HepG2 (cell line): ENCODE results near the gene TRH. TPM values are rescaled to one million over a fixed set of nuclear protein-coding genes. Genes with fewer than 3 reads are reported as not detected.

Source experiments
- ATAC-seq: fragments of 200-7000 bp; cut with Tn5 transposase; 3 replicates; pipeline ENCODE4 v1.9.1; 2020; ENCODE audit warnings: mild to moderate bottlenecking, moderate library complexity
- BruUV-seq: library from RNA; stranded (reverse); fragments of 400-500 nt; replicated peaks from 2 replicates; lab custom pipeline; 2021; lab: Mats Ljungman, UMichigan
- CTCF ChIA-PET: fragments of 300-600 bp; formaldehyde crosslinking; extraction: SDS; loops from one replicate; lab custom pipeline; 2021; ENCODE audit warnings: low total read pairs, inconsistent platforms, low intra/inter-chr PET ratio; lab: Yijun Ruan, JAX
- POLR2A ChIA-PET: fragments of 350-600 bp; sonication (Branson Sonifier 250); formaldehyde crosslinking; loops from one replicate; lab custom pipeline; 2020; ENCODE audit warnings: antibody characterized with exemption, inconsistent platforms; lab: Yijun Ruan, JAX
- DNase-seq: peaks from one replicate; pipeline ENCODE4 v3.0.0-alpha.2; 2015; ENCODE audit warnings: low spot score
- FAIRE-seq: peaks from 3 replicates; lab custom pipeline; 2011; peaks lifted over from hg19 to GRCh38; lab: Jason Lieb, UNC
- H2AFZ ChIP-seq: one replicate; pipeline ENCODE4 v1.6.1; 2011; ENCODE audit warnings: low read length, inconsistent platforms
- H3K27ac ChIP-seq: fragments of 300-600 bp; 3 replicates; pipeline ENCODE4 v1.8.0; 2011; ENCODE audit warnings: mixed run types, mild to moderate bottlenecking, mixed read lengths, low read length, inconsistent platforms; ENCODE audit not compliant: insufficient read depth; ENCODE audit errors: extremely low read length
- H3K27me3 ChIP-seq, 2 experiments: fragments of 200-600 bp in 1 of 2; 2 replicates in 1 of 2; 3 replicates in 1 of 2; pipeline versions ENCODE4 v1.6.0 to v1.8.0; 2011; ENCODE audit warnings: low read length in 2 of 2, mild to moderate bottlenecking in 2 of 2, moderate library complexity in 2 of 2, inconsistent platforms in 1 of 2; ENCODE audit not compliant: insufficient read depth in 2 of 2, control insufficient read depth in 1 of 2
- H3K36me3 ChIP-seq, 2 experiments: fragments of 200-600 bp in 1 of 2; replicated peaks in 1 of 2; 2 replicates in 1 of 2; 3 replicates in 1 of 2; pipeline versions ENCODE4 v1.5.1 to v1.8.0; 2011; ENCODE audit warnings: low read length in 2 of 2, inconsistent platforms in 1 of 2; ENCODE audit not compliant: insufficient read depth in 2 of 2, control insufficient read depth in 1 of 2
- H3K4me1 ChIP-seq: 2 replicates; pipeline ENCODE4 v1.5.1; 2012; ENCODE audit warnings: low read length, inconsistent platforms; ENCODE audit not compliant: insufficient read depth
- H3K4me2 ChIP-seq: 2 replicates; pipeline ENCODE4 v1.6.0; 2011; ENCODE audit warnings: low read depth, low read length, inconsistent platforms
- H3K4me3 ChIP-seq, 3 experiments: fragments of 200-600 bp in 1 of 3; sonication (generic), shearing (Covaris generic) in 1 of 3; replicated peaks in 1 of 3; 2 replicates each; pipeline ENCODE4 v1.5.1; 2011 to 2016; ENCODE audit warnings: low read length in 3 of 3, inconsistent platforms in 2 of 3, low read depth in 2 of 3, mild to moderate bottlenecking in 2 of 3, control low read depth in 1 of 3, mixed read lengths in 1 of 3; ENCODE audit not compliant: insufficient read depth in 1 of 3
- H3K79me2 ChIP-seq: one replicate; pipeline ENCODE4 v1.6.1; 2011; ENCODE audit warnings: low read length, inconsistent platforms; ENCODE audit not compliant: insufficient read depth
- H3K9ac ChIP-seq: 2 replicates; pipeline ENCODE4 v1.6.0; 2011; ENCODE audit warnings: mild to moderate bottlenecking, low read depth, low read length, inconsistent platforms; ENCODE audit not compliant: insufficient read depth
- H3K9me3 ChIP-seq: 2 replicates; pipeline ENCODE4 v1.5.1; 2012; ENCODE audit warnings: mild to moderate bottlenecking, low read length
- H4K20me1 ChIP-seq: 2 replicates; pipeline ENCODE4 v1.6.0; 2011; ENCODE audit warnings: inconsistent platforms, mild to moderate bottlenecking, low read length, moderate library complexity; ENCODE audit not compliant: insufficient read depth
- ATF7 ChIP-seq, 2 experiments: fragments of 450-650 bp in 1 of 2; sonication (generic) in 1 of 2; formaldehyde crosslinking in 1 of 2; IDR thresholded peaks; 2 replicates each; pipeline versions ENCODE4 v1.4.0 to v1.6.1; 2016 to 2020; ENCODE audit warnings: antibody characterized with exemption in 1 of 2, mild to moderate bottlenecking in 1 of 2, missing genetic modification reagents in 1 of 2
- ELF3 ChIP-seq: IDR thresholded peaks from 2 replicates; pipeline ENCODE4 v1.6.1; 2016; ENCODE audit warnings: missing genetic modification reagents, missing compliant biosample characterization
- HDAC2 ChIP-seq: sonication (generic); formaldehyde crosslinking; IDR thresholded peaks from 2 replicates; pipeline ENCODE4 v1.4.0; 2020; ENCODE audit warnings: missing genetic modification reagents
- KDM1A ChIP-seq: IDR thresholded peaks from 2 replicates; pipeline ENCODE4 v1.6.1; 2016; ENCODE audit warnings: missing compliant biosample characterization
- MAZ ChIP-seq, 2 experiments: sonication (generic) in 1 of 2; formaldehyde crosslinking in 1 of 2; IDR thresholded peaks; 2 replicates each; pipeline versions ENCODE4 v1.5.0 to v1.6.1; 2012 to 2020; ENCODE audit warnings: low read depth in 2 of 2, mild to moderate bottlenecking in 2 of 2, borderline replicate concordance in 1 of 2, improper control_type of control experiment in 1 of 2, low read length in 1 of 2, missing genetic modification reagents in 1 of 2, moderate library complexity in 1 of 2
- NFE2L2 ChIP-seq: fragments of 150-350 bp; IDR thresholded peaks from 2 replicates; pipeline ENCODE4 v1.6.1; 2014; ENCODE audit warnings: low read length
- RBAK ChIP-seq: sonication (generic); formaldehyde crosslinking; IDR thresholded peaks from 2 replicates; pipeline ENCODE4 v1.5.1; 2020; ENCODE audit warnings: mild to moderate bottlenecking, missing genetic modification reagents
- SOX5 ChIP-seq: IDR thresholded peaks from 2 replicates; pipeline ENCODE4 v1.6.1; 2016; ENCODE audit warnings: borderline replicate concordance
- TBX2 ChIP-seq: sonication (generic); formaldehyde crosslinking; IDR thresholded peaks from 2 replicates; pipeline ENCODE4 v1.5.0; 2020; ENCODE audit warnings: missing genetic modification reagents, mild to moderate bottlenecking, borderline replicate concordance
- ZBTB3 ChIP-seq: sonication (generic); formaldehyde crosslinking; IDR thresholded peaks from 2 replicates; pipeline ENCODE4 v1.4.0; 2020; ENCODE audit warnings: low read depth, mild to moderate bottlenecking, moderate library complexity, missing genetic modification reagents, borderline replicate concordance
- ZMYM4 ChIP-seq: sonication (generic); formaldehyde crosslinking; IDR thresholded peaks from 2 replicates; pipeline ENCODE4 v1.8.1; 2023; ENCODE audit warnings: mild to moderate bottlenecking, missing genetic modification reagents
- ZNF503 ChIP-seq: sonication (generic); formaldehyde crosslinking; IDR thresholded peaks from 2 replicates; pipeline ENCODE4 v1.4.0; 2020; ENCODE audit warnings: missing genetic modification reagents
- ZNF792 ChIP-seq: IDR thresholded peaks from 2 replicates; pipeline ENCODE4 v1.6.1; 2016
- WGBS: methylation state at CpG from one replicate; pipeline ENCODE4 v1.1.6; 2017; ENCODE audit warnings: low lambda C conversion rate; 5-methylcytosine and 5-hydroxymethylcytosine counted together
- in situ Hi-C: cut with HindIII; loops from 2 replicates; pipeline ENCODE4 v1.10.0; 2017; ENCODE audit warnings: low pct_unique_long_range_greater_than_20kb; ENCODE audit not compliant: extremely low pct_ligation_motif_present
- intact Hi-C: fragments of 100-400 bp; cut with micrococcal nuclease; formaldehyde crosslinking; loops from one replicate; pipeline ENCODE4 v1.10.0; 2022; ENCODE audit not compliant: unreplicated experiment
- polyA plus RNA-seq, 8 experiments: library from polyadenylated mRNA; depleted of rRNA in 3 of 8; stranded (reverse) in 7 of 8; unstranded in 1 of 8; fragments of >200 nt; fragmentation: Illumina TruSeq in 4 of 8; extraction: Trizol in 4 of 8; gene quantifications; 2 replicates each; pipeline versions ENCODE4 v1.2.1 to v1.2.3, GENCODE V29; 2011 to 2016; ENCODE audit warnings: low read depth in 4 of 8, missing spikeins in 1 of 8, mixed read lengths in 1 of 8; ENCODE audit not compliant: insufficient read depth in 1 of 8
- total RNA-seq, 5 experiments: library from RNA; depleted of rRNA; stranded (reverse); fragments of >200 nt; fragmentation: Illumina TruSeq; extraction: Trizol; gene quantifications; 2 replicates each; pipeline ENCODE4 v1.2.3, GENCODE V29; 2016; ENCODE audit warnings: low read depth in 1 of 5
- TF ChIP-seq, protein P1 (sequence below): IDR thresholded peaks from 2 replicates; pipeline ENCODE4 v1.6.1; 2012; ENCODE audit warnings: inconsistent platforms
- TF ChIP-seq, protein P2 (sequence below): IDR thresholded peaks from 2 replicates; pipeline ENCODE4 v1.6.1; 2016; ENCODE audit warnings: missing genetic modification reagents, missing compliant biosample characterization
- TF ChIP-seq, protein P3 (sequence below): sonication (generic); formaldehyde crosslinking; conservative IDR thresholded peaks from 2 replicates; pipeline ENCODE4 v1.4.0; 2020; ENCODE audit warnings: mild to moderate bottlenecking, missing genetic modification reagents, moderate library complexity

The TRH gene
- total and polyA plus RNA-seq, 2 of the 13 experiments (the other 11 are each of a cell fraction or from before 2014, with no cell fraction given), result not detected

GRCh38 chr3:129971351-129972052 lies 3.0 kb upstream of the TRH start:
- H3K79me2 ChIP-seq, result no peaks in the 10 kb centered on the region
- peak overlapping the region; percentile 28 to 65 (median 38) for H3K4me3 ChIP-seq
- ChIA-PET CTCF (no interaction called here), POLR2A (interaction anchor here (0.7 to 1.0 kb wide), 2 partner anchors 9 to 922 kb away, joined by 3 to 4 read pairs; partner anchors contain the start of gene ATP2C1)
- 9% methylated on average over 8 of the region's 8 CpGs for WGBS
- peaks cover 25% of the 10 kb centered on the region for H3K4me1 ChIP-seq
- H3K9ac ChIP-seq, result peak overlapping the region; percentile 28; the same call in 1 of the 2 replicates
- H3K27ac ChIP-seq, result no peak overlapping the region
- no peaks in the 10 kb centered on the region for H4K20me1 ChIP-seq
- BruUV-seq, result no TSS peak
- intact Hi-C loops, result no loop called here
- H3K36me3 ChIP-seq, result no peaks in the 10 kb centered on the region
- H3K4me2 ChIP-seq, result peak overlapping the region; percentile 82
- DNase-seq, result peak; percentile 82
- ATAC-seq, result peak; percentile 81
- peaks cover 3 to 17% of the 10 kb centered on the region in 2 experiments; a peak in 3 of 5 replicates for H3K27me3 ChIP-seq
- in situ Hi-C loops, result no loop called here
- H3K9me3 ChIP-seq, result no peaks in the 10 kb centered on the region
- peak; percentile 77 for FAIRE-seq
- H2AFZ ChIP-seq, result peak overlapping the region; percentile 54
- TF ChIP-seq RBAK (CRISPR knock-in tag) (no peak), ZNF503 (CRISPR knock-in tag) (0 out of 2 replicates have a peak, but pooled peaks have one; percentile 15), ZBTB3 (CRISPR knock-in tag) (no peak), ZMYM4 (CRISPR knock-in tag) (0 out of 2 replicates have a peak, but pooled peaks have one; percentile 19), TBX2 (peak; percentile 58), MAZ (IDR thresholded peaks at IDR 0.05; ENCODE audit: borderline replicate concordance, low read depth, low read length) (no peak), MAZ (CRISPR knock-in tag; IDR thresholded peaks at IDR 0.05; ENCODE audit: low read depth) (no peak), ZNF792 (CRISPR knock-in tag) (no peak), ATF7 (IDR thresholded peaks at IDR 0.05) (no peak), ATF7 (CRISPR knock-in tag; IDR thresholded peaks at IDR 0.05) (no peak), NFE2L2 (no peak), SOX5 (CRISPR knock-in tag) (peak; percentile 29; the same call in 1 of the 2 replicates), ELF3 (CRISPR knock-in tag) (no peak), KDM1A (CRISPR knock-in tag) (0 out of 2 replicates have a peak, but pooled peaks have one; percentile 32), HDAC2 (CRISPR knock-in tag) (peak; percentile 8; the same call in 1 of the 2 replicates)
- TF ChIP-seq, protein P1, sequence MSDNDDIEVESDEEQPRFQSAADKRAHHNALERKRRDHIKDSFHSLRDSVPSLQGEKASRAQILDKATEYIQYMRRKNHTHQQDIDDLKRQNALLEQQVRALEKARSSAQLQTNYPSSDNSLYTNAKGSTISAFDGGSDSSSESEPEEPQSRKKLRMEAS, result peak; percentile 34; the same call in 1 of the 2 replicates
- TF ChIP-seq, protein P2, sequence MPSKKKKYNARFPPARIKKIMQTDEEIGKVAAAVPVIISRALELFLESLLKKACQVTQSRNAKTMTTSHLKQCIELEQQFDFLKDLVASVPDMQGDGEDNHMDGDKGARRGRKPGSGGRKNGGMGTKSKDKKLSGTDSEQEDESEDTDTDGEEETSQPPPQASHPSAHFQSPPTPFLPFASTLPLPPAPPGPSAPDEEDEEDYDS (CRISPR knock-in tag), result no peak
- TF ChIP-seq, protein P3, sequence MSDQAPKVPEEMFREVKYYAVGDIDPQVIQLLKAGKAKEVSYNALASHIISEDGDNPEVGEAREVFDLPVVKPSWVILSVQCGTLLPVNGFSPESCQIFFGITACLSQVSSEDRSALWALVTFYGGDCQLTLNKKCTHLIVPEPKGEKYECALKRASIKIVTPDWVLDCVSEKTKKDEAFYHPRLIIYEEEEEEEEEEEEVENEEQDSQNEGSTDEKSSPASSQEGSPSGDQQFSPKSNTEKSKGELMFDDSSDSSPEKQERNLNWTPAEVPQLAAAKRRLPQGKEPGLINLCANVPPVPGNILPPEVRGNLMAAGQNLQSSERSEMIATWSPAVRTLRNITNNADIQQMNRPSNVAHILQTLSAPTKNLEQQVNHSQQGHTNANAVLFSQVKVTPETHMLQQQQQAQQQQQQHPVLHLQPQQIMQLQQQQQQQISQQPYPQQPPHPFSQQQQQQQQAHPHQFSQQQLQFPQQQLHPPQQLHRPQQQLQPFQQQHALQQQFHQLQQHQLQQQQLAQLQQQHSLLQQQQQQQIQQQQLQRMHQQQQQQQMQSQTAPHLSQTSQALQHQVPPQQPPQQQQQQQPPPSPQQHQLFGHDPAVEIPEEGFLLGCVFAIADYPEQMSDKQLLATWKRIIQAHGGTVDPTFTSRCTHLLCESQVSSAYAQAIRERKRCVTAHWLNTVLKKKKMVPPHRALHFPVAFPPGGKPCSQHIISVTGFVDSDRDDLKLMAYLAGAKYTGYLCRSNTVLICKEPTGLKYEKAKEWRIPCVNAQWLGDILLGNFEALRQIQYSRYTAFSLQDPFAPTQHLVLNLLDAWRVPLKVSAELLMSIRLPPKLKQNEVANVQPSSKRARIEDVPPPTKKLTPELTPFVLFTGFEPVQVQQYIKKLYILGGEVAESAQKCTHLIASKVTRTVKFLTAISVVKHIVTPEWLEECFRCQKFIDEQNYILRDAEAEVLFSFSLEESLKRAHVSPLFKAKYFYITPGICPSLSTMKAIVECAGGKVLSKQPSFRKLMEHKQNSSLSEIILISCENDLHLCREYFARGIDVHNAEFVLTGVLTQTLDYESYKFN, result 0 out of 2 replicates have a peak, but pooled peaks have one; percentile 47
